Adrenal gland (tissue), 12 donors: ENCODE data around the gene COPZ1. TPM values are rescaled to one million over a fixed set of nuclear protein-coding genes. Genes with fewer than 3 reads are reported as not detected.

Experiments used
- DNase-seq, 7 donors: peaks; one replicate each; pipeline ENCODE4 v3.0.0-alpha.2; 2019 to 2020
- H3K27ac ChIP-seq, 5 donors: fragments of 200-600 bp; sonication (generic) in 4 of 5; 1 replicate in 3 of 5; 2 replicates in 2 of 5; pipeline versions ENCODE4 v1.5.1 to v1.8.0; 2016 to 2020; ENCODE audit warnings: mild to moderate bottlenecking in 1 of 5
- H3K27me3 ChIP-seq: fragments of 200-600 bp; 2 replicates; pipeline ENCODE4 v1.8.0; 2021
- H3K36me3 ChIP-seq, 2 donors: fragments of 200-600 bp; replicated peaks in 1 of 2; 1 replicate in 1 of 2; 2 replicates in 1 of 2; pipeline versions ENCODE4 v1.5.1 to v1.8.0; 2018 to 2022
- H3K4me1 ChIP-seq, 2 donors: fragments of 200-600 bp; replicated peaks in 1 of 2; 1 replicate in 1 of 2; 2 replicates in 1 of 2; pipeline versions ENCODE4 v1.5.1 to v1.8.0; 2018 to 2021
- H3K4me3 ChIP-seq, 4 donors: fragments of 200-600 bp; sonication (generic) in 3 of 4; one replicate each; pipeline ENCODE4 v1.5.1; 2016 to 2018
- H3K9me3 ChIP-seq, 3 donors: fragments of 200-600 bp; sonication (generic) in 1 of 3; replicated peaks in 1 of 3; 1 replicate in 2 of 3; 2 replicates in 1 of 3; pipeline versions ENCODE4 v1.5.1 to v1.8.0; 2016 to 2021
- POLR2A ChIP-seq, 2 donors: fragments of 450-650 bp; IDR thresholded peaks; one replicate each; pipeline ENCODE4 v1.6.1; 2017; ENCODE audit warnings: antibody characterized with exemption in 2 of 2, mild to moderate bottlenecking in 2 of 2, moderate library complexity in 1 of 2
- WGBS, 4 donors: extraction: QIAGEN DNeasy Blood & Tissue Kit in 2 of 4; methylation state at CpG; one replicate each; pipeline versions ENCODE4 v1.1.5 to v1.1.7; 2013 to 2017; 5-methylcytosine and 5-hydroxymethylcytosine counted together
- intact Hi-C, 2 donors: fragments of 100-400 bp; cut with DNase I; formaldehyde crosslinking; loops; one replicate each; pipeline versions ENCODE4 v1.14.1 to v1.15.0; 2022 to 2023
- polyA plus RNA-seq, 3 donors: library from polyadenylated mRNA; stranded (reverse); fragments of 200-250 nt in 2 of 3; fragments of 350-450 nt in 1 of 3; fragmentation: Illumina TruSeq in 1 of 3; extraction: RNeasy Lipid Tissue Mini Kit (QIAGEN cat#74804) in 1 of 3; gene quantifications; one replicate each; pipeline ENCODE4 v1.2.3, GENCODE V29; 2013 to 2014
- total RNA-seq, 9 donors: library from RNA; depleted of rRNA in 4 of 9; stranded (reverse); fragments of >200 nt in 4 of 9; fragments of 120-200 nt in 1 of 9; fragmentation: NEBNext Ultra II Directional in 1 of 9; extraction: Animal tissue kit (Norgen Biotek cat#: 25700) in 1 of 9; gene quantifications; one replicate each; pipeline versions ENCODE4 v1.1.0 to v1.2.4, GENCODE V29; 2013 to 2023
- TF ChIP-seq, protein P1 (sequence below), 6 experiments: fragments of 450-650 bp in 4 of 6; fragments of 200-600 bp in 2 of 6; sonication (generic) in 1 of 6; IDR thresholded peaks; 1 replicate in 5 of 6; 2 replicates in 1 of 6; pipeline versions ENCODE4 v1.5.1 to v1.8.0; 2016 to 2021; ENCODE audit warnings: antibody characterized with exemption in 6 of 6, mild to moderate bottlenecking in 2 of 6, moderate library complexity in 1 of 6
- donor health status: healthy with polysubstance abuse.
- donor health status: Bipolar disorder and iron deficiency.
- donor health status: DM: yes; HTN: yes; CAD: no.
- donor health status: DM: no; HTN: no; CAD: no.
- donor health status: DM: no; HTN: no; CAD: no.
- donor health status: DM: yes; HTN: yes; CAD: no.

The COPZ1 gene
- total and polyA plus RNA-seq, 12 donors, result 54.7 to 252 (median 152) TPM

DNA sequence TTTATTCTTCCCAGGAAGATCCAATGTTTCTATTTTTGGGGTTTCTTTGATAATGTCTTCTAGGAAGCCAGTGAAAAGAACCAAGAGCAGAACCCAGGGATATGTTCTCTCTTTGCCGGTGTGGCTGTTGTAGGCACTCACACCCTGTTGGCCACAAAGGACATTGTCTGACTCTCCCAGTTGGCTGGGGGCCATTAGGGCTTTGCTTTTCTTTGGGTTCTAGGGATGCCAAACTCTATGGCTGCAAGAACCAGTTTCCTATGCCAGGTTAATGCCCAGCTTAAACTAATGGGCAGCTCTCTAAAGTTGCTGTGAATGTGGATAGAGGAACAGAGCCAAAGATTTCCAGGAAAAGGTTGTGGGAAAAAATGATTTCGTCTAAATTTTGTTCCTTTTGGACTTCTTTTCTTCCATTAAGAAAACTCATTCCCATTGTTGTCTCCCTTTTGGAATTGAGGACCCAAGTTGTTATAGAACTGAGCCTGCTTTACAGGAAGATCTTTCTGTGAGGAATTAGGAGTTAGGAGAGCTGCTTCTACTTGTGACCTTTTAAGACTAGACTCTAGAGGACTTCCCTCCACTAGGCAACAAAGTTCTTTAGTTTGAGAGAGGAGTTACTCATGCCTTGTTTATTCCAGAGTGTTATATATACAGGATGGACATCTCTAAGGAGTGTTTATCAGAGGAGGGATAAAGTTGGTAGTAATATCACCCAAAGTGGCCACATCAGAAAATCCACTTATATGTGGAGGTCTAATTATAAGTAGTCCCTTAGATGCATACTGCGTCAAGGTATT is 13.1 kb downstream of the COPZ1 start:
- peaks cover 21 to 50% of the 10 kb centered on the region in 2 donors for H3K4me1 ChIP-seq
- TF ChIP-seq POLR2A (IDR thresholded peaks at IDR 0.05), result no peak
- TF ChIP-seq, protein P1, sequence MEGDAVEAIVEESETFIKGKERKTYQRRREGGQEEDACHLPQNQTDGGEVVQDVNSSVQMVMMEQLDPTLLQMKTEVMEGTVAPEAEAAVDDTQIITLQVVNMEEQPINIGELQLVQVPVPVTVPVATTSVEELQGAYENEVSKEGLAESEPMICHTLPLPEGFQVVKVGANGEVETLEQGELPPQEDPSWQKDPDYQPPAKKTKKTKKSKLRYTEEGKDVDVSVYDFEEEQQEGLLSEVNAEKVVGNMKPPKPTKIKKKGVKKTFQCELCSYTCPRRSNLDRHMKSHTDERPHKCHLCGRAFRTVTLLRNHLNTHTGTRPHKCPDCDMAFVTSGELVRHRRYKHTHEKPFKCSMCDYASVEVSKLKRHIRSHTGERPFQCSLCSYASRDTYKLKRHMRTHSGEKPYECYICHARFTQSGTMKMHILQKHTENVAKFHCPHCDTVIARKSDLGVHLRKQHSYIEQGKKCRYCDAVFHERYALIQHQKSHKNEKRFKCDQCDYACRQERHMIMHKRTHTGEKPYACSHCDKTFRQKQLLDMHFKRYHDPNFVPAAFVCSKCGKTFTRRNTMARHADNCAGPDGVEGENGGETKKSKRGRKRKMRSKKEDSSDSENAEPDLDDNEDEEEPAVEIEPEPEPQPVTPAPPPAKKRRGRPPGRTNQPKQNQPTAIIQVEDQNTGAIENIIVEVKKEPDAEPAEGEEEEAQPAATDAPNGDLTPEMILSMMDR (IDR thresholded peaks at IDR 0.05), result peak in 1 of 6 experiments; percentile 22
- peaks cover 0 to 22% of the 10 kb centered on the region in 2 donors for H3K36me3 ChIP-seq
- no peaks in the 10 kb centered on the region for H3K27me3 ChIP-seq
- intact Hi-C loops, result no loop called here
- 41 to 57% (median 49%) methylated on average over 3 of the region's 3 CpGs for WGBS, 4 donors
- peak overlapping the region in 4 of 5 donors; percentile 40 to 79 (median 74) for H3K27ac ChIP-seq
- H3K4me3 ChIP-seq, result no peak overlapping the region
- peak in 4 of 7 donors; percentile 37 to 70 (median 52) for DNase-seq
- no peaks in the 10 kb centered on the region for H3K9me3 ChIP-seq

DNA sequence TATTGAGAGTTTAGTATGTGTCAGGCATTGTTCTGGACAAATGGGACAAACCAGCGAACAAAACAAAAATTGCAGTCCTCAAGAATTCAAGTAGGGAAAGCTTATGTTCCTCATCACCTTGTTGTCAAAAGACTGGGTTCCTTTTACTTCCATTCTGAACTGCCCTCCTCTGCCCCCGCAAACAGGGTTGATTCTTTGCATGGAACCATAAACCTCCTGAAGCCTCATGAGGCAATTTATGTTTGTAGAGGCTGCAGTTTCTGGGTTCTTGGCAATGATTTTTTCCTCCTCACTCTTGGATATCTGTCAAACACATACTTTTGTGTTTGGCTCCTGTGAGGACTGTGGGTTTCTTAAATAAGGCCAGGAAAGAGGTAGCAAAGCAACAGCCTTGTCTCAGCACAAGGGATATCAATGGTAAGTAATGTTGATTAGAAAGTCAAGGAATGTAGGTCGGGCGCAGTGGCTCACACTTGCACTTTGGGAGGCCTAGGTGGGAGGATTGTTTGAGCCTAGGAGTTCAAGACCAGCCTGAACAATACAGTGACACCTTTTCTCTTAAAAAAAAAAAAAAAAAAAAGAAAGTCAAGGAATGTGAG is 13.9 kb downstream of the COPZ1 start:
- intact Hi-C loops, result no loop called here
- Histone ChIP-seq H3K4me3 (no peak overlapping the region), H3K9me3 (no peaks in the 10 kb centered on the region), H3K27me3 (no peaks in the 10 kb centered on the region), H3K27ac (no peak overlapping the region), H3K36me3 (peaks cover 0 to 30% of the 10 kb centered on the region in 2 donors), H3K4me1 (peaks cover 21 to 46% of the 10 kb centered on the region in 2 donors)
- TF ChIP-seq, protein P1 (IDR thresholded peaks at IDR 0.05), result no peak
- no peak for TF ChIP-seq POLR2A (IDR thresholded peaks at IDR 0.05)
- WGBS, 4 donors, result 82 to 91% (median 88%) methylated on average over 4 of the region's 4 CpGs
- no peak for DNase-seq

GRCh38 chr12:54340846-54341245 is 15.9 kb downstream of the COPZ1 start:
- intact Hi-C loops, result no loop called here
- no peak overlapping the region for H3K4me3 ChIP-seq
- no peaks in the 10 kb centered on the region for H3K27me3 ChIP-seq
- 71 to 84% (median 80%) methylated on average over 7 of the region's 7 CpGs for WGBS, 4 donors
- no peak overlapping the region for H3K27ac ChIP-seq
- peaks cover 21 to 46% of the 10 kb centered on the region in 2 donors for H3K4me1 ChIP-seq
- peaks cover 0 to 48% of the 10 kb centered on the region in 2 donors for H3K36me3 ChIP-seq
- TF ChIP-seq, protein P1 (IDR thresholded peaks at IDR 0.05), result no peak
- no peak for TF ChIP-seq POLR2A (IDR thresholded peaks at IDR 0.05)
- DNase-seq, result no peak
- H3K9me3 ChIP-seq, result no peaks in the 10 kb centered on the region

DNA sequence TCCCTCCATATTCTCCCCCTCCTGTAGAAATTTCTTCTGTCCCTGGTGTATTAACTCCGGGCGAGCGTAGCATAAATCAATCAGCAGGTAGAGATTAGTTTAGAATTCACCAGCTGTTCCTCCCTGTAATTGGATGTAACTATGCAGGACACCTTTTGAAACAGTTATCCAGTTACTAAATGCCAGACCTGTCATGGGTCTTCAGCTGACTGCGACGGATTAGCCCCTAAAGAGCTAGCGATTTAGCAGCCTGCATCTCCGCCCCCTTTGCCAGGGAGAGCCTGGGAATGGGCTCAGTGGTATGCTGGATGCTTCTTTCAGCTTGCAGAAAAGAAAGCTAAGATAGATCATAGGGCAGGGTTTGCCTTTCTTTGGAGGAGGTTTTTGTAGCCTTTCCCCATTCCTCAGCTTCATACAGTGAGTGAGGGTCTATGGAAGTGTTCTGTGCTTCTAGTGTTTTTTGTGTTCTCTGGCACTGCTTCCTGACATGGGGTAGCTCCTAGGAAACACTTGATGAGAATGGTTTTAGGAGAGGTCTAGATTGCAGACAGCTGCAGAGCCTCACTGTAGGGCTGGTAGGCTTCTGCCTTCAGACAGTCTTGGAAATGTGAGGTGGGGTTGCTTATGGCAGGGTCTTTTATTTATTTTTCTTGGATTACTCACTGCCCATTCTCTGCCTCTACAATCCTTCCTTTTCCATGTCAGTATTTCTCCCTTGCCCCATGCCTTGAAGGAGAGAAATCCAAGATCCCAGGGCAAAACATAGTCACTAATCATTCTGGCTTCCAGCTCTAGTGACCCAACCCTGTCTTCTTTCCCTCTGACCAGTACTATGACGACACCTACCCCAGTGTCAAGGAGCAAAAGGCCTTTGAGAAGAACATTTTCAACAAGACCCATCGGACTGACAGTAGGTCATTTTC is 16.7 kb downstream of the COPZ1 start:
- Histone ChIP-seq H3K4me1 (peaks cover 19 to 39% of the 10 kb centered on the region in 2 donors), H3K36me3 (peaks cover 0 to 56% of the 10 kb centered on the region in 2 donors)
- WGBS, 4 donors, result 70 to 83% (median 81%) methylated on average over 9 of the region's 9 CpGs

More for the DNA sequence above, 16.7 kb downstream of the COPZ1 start:
- Histone ChIP-seq H3K27me3 (no peaks in the 10 kb centered on the region), H3K4me3 (no peak overlapping the region), H3K9me3 (no peaks in the 10 kb centered on the region), H3K27ac (peak overlapping the region in 1 of 5 donors; percentile 9)
- TF ChIP-seq POLR2A (IDR thresholded peaks at IDR 0.05), result no peak
- TF ChIP-seq, protein P1 (IDR thresholded peaks at IDR 0.05), result no peak
- DNase-seq, result no peak
- intact Hi-C loops, result no loop called here
